GM19025 (cell line): Measurements from ENCODE around the gene LCE2B.
"Not testable (repeated sequence)": the region's sequence is repeated elsewhere in the genome, so short reads cannot be mapped to it uniquely, and the experiment has no call there.

ENCODE experiments used
- ATAC-seq: cut with Tn5 transposase; IDR thresholded peaks from one replicate; pipeline ENCODE4 v1.9.1; 2021; ENCODE audit warnings: mild to moderate bottlenecking, low read depth, moderate library complexity; ENCODE audit not compliant: unreplicated experiment

Gene LCE2B, protein sequence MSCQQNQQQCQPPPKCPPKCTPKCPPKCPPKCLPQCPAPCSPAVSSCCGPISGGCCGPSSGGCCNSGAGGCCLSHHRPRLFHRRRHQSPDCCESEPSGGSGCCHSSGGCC

DNA sequence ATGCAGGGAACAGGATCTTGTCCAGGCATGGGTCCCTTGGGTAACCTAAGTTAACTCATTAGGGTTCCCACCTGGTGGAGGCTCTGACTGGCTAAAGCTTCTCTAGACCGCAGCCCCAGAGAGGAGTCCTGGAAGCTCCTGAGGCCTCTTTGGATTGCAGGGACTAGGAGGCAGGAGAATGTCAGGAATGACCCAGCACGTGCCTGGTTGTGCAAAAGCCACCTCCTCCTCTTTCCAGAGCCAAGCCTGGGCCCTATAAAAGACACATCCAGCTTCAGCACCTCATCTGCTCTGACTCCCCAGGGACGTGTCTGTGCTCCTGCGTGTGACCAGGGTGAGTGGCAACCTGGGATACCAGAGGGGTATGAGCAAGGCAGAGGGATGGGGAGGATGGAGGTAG is at the start of gene LCE2B:
Gene LCE2B (plus strand): TSS at position 301 of the 400 bp plus-strand sequence. CDS start 721 bp downstream, outside the sequence.
- ATAC-seq, result not testable (repeated sequence)

DNA sequence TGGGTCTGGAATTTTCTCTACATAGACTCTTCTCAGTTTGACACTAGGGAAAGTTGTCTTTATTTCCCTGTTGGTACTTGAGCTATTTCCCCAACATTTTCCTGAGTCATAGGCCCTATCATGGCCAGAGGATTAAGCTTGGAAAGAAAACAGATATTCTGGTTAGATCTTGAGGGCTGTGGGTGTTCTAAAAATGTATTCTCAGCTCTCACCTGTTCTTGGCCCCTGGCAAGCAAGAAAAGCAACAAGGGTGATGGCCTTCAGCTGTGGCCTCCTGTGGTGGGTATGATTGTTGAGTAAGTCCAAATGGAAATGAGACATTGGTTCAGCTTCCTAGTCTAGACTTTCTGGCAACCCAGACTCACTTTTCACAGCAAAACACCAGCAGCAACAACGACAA is 45.6 kb upstream of the LCE2B start:
- ATAC-seq, result no peak

DNA sequence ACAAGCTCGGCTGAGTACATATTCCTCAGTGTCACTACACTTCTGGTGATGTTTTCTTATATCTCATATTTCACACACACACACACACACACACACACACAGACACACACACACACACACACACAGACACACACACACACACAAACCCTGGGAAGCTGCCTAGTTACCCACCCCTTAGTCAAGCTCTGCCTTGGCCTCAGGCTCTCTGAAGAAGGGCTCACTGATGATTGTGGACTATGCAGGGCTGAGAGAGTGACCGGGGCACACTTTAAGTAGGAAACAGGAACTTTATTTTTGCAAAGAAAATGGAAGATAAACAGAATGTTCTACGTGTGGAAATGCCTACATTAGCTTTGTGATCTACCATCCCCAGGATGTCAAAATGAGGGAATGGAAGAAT is 42.0 kb upstream of the LCE2B start:
- no peak for ATAC-seq

DNA sequence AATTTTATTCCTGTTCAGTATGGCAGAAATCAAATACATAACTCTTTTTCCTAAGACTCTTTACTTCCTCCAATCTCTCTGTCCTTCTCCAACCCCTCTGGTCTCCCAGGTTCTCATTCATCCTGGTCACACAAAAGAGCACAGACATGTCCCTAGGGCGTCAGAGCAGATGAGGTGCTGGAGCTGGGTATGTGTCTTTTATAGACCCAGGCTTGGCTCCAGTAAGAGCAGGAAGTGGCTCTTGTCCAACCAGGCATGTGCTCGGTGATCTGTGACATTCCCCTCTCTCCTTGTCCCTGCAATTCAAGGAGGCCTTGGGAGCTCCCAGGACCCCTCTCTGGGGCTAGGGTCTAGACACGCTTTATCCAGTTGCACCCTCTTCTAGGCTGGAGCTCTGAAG is 40.8 kb upstream of the LCE2B start:
- ATAC-seq, result no peak

DNA sequence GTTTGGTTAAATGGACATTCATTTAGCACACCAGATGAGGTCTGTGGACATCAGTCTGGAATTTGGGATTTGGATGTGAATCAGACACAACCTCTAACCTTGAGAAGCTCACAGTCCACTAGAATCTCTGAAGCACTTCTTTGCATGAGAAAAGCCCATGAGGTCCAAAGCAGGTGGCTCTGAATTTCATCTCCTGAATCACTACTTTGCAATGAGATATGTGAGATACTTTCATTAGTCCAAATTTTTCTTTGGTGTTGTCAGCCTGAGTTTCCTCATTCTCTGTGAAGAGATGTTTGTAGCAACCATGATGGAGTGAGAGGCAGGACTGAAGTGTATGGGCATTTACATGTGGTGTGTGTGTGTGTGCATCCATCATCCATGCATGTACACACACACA is 39.3 kb upstream of the LCE2B start:
- ATAC-seq, result no peak

DNA sequence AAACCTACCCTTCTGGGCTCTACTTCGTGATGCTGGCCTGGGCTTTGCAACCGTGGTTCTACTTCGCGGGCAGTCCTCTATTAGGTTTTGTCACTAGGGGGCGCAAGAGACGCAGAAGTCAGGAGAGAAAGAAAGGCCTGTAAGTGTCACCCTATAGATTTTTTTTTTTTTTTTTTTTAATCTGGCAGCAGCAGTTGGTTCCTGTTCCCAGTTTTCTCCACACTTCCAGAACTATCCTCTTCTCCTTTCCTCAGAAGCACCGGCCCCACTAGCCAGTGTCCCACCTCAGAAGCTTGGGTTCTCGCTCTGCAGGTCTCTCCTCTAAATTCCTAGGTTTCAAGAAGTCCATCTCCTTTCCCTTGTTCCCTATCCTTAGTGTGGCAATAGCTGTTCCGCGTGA is 31.8 kb upstream of the LCE2B start:
- ATAC-seq, result no peak

DNA sequence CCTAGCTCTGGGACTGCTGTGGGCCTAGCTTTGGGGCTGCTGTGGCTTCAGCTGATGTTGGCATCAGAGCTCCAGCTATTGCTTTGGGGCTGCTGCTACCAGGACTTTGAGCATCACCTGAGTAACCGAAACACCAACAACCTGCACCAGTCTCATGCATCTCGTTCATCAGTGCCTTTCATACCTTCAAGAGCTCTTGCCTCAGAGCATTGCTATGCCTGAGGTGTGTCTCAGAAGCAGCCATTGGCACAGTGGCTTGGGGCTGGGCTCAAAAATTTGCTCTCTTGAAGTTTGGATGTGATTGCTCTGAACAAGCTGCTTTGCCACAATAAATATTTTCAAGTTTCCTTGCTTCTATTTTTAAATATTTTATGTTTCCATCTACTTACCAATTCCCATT is 29.5 kb upstream of the LCE2B start:
- ATAC-seq, result no peak

DNA sequence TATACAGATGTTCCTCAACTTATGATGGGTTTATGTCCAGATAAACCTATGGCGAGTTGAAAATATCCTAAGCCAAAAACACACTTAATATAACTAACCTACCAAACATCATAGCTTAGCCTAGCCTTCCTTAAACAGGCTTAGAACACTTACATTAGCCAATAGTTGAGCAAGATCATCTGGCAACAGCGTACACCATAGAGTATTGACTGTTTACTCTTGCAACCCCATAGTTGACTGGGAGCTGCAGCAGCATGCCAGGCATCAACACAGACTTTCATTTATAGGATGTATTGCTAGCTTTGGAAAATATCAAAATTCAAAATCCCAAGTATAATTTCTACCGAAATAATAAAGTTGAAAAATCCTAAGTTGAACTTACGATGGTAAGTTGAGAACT is 28.2 kb upstream of the LCE2B start:
- no peak for ATAC-seq

DNA sequence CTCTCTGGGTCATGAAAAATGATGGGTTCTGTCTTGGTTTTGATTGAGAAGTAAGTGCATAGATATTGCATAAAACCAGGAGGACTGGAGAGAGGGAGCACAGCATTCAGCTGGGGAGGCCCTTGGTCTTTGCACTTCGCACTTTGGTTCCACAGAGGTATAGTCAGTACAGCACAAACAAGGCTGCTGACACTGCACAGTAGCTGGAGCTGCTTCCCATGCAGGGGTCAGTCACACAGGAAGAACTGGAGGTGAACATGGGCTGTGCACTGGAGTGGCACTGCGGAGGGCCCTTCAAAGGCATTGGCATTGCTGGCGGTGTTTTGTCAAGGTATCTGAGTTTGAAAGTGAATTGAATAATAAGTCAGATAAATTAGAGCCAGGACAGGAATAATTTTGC is 27.3 kb upstream of the LCE2B start:
- ATAC-seq, result no peak

DNA sequence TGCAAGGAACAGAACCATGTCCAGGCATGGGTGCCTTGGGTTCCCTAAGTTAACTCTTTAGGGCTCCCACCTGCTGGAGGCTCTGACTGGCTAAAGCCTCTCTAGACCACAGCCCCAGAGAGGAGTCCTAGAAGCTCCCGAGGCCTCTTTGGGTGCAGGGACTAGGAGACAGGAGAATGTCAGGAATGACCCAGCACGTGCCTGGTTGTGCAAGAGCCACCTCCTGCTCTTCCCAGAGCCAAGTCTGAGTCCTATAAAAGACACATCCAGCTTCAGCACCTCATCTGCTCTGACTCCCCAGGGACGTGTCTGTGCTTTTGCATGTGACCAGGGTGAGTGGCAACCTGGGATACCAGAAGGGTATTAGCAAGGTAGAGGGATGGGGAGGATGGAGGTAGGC is 22.8 kb upstream of the LCE2B start, which contains the start of gene LCE2D:
Gene LCE2D (plus strand): TSS at position 283 of the 400 bp plus-strand sequence. CDS start 726 bp downstream, outside the sequence.
- no peak for ATAC-seq

DNA sequence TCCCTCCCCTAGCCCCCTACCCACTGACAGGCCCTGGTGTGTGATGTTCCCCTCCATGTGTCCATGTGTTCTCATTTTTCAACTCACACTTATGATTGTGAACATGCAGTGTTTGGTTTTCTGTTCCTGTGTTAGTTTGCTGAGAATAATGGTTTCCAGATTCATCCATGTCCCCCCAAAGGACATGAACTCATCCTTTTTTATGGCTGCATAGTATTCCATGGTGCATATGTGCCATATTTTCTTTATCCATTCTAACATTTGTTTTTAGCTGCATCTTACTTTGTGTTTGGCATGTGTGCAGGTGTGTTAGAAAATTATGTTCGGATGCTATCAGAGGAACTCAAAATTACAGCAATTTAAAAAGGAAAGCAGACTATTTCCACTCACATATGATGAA is 19.8 kb upstream of the LCE2B start:
- ATAC-seq, result not testable (repeated sequence)

DNA sequence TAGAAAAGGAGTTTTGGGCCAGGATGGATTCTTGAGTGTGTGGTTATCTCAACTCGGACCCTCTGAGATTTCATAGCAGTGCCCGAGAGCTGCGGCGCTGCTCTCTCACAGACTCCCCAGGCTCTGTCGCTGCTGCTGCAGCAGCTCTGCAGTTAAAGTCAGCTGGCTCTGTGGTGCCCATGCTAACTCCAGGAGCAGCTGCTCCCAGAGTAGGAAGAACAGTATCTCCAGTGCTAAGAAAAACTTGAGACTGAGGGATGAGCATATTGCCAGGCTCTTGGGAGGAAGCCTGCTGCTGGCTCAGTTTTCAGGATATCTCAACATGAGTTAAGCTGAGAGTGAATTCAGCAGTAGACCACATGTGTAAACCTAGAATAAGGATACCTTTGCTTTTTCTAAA is 18.3 kb upstream of the LCE2B start:
- no peak for ATAC-seq

DNA sequence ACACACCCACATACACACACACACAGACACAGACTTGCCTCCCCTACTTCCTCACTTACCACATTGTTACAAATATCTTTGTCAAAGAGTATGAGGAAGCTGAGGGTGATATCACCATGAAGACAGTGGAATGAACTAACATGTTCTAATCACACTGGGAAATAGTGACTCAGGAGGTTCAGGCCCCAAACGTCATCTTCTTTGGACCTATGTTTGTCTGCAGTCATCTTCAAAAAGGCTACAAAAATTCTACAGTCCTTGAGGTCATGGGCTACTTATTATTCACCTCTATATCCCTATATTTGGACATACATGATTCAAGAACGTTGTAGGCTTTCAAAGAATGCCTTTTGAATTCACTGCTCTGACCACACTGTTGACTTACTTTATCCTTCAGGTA is 12.9 kb upstream of the LCE2B start:
- ATAC-seq, result no peak

DNA sequence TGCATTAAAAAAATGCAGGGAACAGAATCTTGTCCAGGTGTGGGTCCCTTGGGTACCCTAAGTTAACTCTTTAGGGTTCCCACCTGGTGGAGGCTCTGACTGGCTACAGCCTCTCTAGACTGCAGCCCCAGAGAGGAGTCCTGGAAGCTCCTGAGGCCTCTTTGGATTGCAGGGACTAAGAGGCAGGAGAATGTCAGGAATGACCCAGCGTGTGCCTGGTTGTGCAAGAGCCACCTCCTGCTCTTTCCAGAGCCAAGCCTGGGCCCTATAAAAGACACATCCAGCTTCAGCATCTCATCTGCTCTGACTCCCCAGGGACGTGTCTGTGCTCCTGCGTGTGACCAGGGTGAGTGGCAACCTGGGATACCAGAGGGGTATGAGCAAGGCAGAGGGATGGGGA is 10.9 kb upstream of the LCE2B start, which contains the start of gene LCE2C:
Gene LCE2C (plus strand): TSS at position 297 of the 400 bp plus-strand sequence. CDS start 737 bp downstream, outside the sequence.
- ATAC-seq, result not testable (repeated sequence)

DNA sequence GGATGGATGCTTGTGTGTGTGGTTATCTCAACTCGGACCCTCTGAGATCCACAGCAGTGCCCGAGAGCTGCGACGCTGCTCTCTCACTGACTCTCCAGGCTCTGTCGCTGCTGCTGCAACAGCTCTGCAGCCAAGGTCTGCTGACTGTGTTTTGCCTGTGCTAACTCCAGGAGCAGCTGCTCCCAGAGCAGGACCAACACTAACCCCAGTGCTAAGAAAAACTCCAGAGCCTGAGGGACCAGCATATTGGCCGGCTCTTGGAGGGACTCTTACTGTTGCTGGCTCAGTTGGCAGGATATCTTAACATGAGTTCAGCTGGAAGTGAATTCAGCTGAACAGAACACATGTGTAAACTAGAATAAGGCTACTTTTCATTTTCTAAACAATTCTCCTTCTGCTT is 6.5 kb upstream of the LCE2B start:
- ATAC-seq, result no peak

DNA sequence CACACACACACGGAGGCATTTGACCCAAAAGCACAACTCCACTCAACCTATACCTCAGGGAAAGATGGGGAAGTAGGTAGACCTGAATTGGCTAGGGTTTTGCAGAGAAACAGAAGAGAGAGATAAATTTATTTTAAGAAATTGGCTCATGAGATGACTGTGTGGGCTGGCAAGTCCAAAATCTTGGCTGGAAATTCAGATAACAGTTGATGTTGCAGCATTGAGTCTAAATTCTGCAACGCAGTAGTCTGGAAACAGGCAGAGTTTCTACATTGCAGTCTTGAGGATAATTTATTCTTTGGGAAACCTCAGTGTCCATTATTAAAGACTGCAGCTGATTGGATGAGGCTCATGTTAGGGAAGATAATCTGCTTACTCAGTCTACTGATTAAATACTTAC is 4.3 kb upstream of the LCE2B start:
- ATAC-seq, result no peak

DNA sequence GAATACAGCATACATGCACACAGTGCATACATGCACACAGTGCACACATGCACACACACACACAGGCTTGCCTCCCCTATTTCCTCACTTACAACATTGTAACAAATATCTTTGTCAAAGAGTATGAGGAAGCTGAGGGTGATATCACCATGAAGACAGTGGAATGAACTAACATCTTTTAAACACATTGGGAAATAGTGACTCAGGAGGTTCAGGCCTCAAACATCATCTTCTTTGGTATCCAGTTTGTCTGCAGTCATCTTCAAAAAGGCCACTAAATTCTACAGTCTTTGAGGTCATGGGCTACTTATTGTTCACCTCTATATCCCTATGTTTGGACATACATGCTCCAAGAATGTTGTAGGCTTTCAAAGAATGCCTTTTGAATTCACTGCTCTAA is 2.1 kb upstream of the LCE2B start:
- no peak for ATAC-seq

DNA sequence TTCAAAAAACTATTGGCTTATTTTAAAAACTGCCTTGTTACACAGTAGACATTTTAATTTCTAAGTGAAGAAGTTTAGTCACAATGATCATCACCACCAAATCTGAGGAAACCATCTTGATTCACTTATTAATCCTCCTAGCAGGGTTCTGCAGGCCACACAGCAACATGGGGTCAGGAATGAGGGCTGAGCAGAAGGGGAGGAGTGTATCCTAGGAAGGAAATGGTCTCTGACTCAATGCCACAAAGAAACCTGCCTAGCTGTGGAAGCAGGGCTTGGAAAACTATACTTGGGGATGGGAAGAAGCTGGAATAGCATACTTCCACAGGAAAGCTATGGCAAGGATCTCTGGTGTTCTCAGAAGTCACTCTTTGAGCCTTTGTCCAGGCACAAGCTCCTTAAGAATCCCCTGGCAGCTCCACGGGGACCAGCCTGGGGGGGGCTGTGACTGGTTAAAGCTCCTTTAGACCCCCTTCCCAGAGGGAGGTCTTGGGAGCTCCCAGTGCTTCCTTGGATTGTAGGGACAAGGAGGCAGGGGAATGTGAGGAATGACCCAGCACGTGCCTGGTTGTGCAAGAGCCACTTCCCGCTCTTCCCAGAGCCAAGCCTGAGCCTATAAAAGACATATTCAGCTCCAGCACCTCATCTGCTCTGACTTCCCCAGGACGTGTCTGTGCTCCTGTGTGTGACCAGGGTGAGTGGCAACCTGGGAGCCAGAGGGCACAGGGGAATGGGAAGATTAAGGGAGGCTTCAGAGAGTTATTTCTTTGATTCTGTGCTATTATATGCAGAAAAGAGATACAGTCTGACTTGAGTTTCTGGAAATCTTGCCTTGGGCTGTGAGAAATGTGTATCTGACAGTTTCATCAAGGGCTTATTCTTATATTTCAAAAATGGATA is 12.0 kb downstream of the LCE2B start, which contains the start of gene LCE2A:
Gene LCE2A (plus strand): TSS at position 645 of the 900 bp plus-strand sequence. CDS start 557 bp downstream, outside the sequence.
- no peak for ATAC-seq

DNA sequence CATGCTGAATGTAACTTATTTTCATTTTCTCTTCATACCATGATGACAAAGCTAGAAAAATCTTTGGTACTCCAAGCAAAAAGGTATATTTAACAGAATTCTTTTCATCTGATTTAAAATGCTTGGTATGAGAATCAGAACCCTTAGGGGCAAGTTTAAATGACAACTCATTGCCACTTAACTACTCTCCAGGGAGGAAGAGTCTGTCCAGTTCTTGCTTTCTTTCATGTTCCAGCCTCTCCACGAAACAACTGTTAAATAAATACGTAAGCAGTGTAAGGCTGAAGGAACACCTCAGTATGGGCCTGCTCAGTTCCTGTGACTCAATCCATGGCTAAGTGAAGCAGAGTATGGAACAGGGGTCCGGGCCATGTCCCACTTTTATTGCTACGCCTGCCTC is 13.8 kb downstream of the LCE2B start:
- no peak for ATAC-seq

DNA sequence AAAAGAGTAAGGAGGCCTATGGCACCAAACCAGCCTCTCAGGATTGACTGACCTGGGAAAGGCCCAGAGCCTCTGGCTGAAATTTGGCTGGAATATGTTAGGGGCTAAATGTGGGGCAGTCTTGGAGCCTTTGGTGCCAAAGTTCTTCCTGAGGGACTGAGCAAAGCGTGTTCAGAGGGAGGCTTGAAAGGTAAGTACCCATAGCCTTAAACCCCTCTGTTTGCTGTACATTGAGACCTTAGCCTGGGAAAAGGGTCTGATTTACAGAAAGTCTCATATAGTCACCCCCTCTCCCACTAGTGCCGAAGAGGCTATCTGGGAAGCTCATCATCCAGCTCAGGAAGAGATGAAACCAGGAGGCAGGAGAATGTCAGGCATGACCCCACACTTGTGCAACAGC is 21.9 kb downstream of the LCE2B start, which contains the start of gene LCE4A:
Gene LCE4A (plus strand): TSS at position 301 of the 400 bp plus-strand sequence. CDS start 916 bp downstream, outside the sequence.
- no peak for ATAC-seq

DNA sequence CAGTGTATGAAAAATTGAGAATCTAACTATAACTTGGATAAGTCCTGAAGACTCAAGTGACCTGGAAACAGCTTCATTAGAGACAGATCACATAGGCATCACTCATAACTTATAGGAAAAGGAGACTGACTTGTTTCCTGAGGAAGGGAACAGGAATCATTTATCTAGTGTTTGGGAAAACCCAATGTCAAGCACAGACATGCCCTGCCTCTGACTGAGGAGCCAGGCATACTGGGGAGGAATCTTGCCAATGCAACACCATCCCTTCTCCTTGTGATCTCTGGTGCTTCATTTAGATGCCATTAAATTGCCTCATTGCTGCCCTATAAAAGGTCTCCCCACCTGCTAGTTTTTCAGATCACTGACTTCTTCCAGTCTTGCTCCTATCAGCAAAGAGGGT is 32.3 kb downstream of the LCE2B start:
- no peak for ATAC-seq

DNA sequence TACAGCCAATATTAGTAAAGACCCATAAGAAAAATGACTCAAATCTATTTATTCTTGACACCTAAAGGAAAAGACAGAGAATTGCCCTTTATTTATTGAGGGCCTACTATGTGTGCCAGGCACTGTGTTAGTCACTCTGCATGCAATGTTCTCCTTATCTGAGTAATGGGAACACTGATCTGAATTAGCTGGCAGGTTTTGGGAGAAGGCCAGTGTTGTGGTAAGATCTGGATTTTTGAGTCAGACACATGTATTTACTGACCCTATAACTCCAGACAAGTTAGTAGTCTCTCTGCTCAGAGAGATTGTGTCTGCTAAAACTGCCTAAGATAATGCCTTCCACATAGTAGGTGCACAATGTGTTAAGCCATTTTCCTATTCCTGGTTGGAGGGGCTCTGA is 39.3 kb downstream of the LCE2B start:
- no peak for ATAC-seq
